RPMI8226 (cell line): ENCODE results near the gene DIS3L2.
"Not testable (repeated sequence)": the region's sequence is repeated elsewhere in the genome, so short reads cannot be mapped to it uniquely, and the experiment has no call there.

Experiments
- DNase-seq: peaks from one replicate; pipeline ENCODE4 v3.0.0-alpha.2; 2015

The DIS3L2 gene

DNA sequence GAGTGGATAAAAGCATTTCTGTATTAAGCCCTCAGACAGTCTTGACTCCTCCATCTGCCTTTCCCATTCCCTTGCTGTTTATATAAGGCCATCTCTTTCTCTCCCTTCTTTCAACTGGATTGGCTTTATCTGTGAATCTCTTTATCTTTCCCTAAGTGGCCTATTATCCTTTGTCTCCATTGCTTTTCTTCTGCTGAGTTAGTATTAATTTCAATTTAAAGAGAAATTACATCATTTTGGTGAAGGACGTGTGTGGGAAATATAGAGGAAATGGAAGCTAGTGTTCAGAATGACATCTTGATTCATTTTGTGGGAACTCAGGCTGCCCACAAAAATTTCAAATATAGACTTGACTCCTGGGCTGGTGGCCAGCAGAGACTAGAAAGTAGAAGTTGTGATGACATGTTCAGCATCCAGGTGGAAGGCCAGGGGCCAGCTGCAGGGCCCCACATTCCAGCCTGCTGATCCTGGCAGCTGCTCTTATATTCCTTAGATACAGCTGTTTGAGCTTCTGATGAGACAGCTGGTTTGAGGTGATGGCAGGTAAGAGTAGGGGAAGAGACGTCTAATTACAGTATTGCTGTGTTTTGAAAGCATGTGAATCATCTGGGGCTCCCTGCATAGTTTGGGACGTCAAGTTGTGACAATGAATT lies 52.3 kb downstream of the DIS3L2 start:
- peak; percentile 79 for DNase-seq

DNA sequence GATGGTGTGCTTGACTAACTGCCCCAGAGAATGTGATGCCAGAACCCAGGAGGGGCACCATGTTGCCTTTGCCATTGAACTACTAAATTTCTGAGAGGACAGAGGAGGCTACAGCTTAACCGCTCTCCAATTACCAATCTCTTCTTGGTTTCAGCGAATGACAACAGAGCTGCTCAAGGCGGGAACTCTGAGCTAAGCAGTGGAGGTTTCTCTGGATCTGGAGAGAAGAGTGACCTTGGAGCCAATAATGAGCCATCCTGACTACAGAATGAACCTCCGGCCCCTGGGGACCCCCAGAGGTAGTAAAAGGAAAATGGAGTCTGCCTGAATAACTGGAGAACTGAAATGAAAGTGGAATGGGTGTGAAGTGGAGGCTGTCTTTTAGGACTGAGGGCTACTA lies 53.2 kb downstream of the DIS3L2 start:
- no peak for DNase-seq

DNA sequence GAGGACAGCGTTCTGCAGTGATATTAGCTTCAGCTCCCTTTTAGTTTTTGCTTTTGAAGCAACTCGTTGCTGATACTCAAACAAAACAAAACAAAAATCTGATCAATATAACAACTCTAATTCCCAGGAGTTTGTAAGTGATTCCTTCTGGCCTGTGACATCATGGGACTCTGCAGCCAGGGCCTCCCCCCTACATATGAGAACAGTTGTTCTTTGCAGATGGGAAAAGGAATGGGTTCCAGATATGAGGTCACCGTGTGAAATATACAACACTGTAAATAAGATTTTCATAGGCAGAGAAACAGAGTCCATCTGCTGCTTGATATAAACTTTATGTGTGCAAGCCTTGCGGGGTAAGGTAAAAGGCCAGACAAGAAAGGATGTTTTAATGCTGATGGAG lies 56.7 kb downstream of the DIS3L2 start:
- DNase-seq = no peak

DNA sequence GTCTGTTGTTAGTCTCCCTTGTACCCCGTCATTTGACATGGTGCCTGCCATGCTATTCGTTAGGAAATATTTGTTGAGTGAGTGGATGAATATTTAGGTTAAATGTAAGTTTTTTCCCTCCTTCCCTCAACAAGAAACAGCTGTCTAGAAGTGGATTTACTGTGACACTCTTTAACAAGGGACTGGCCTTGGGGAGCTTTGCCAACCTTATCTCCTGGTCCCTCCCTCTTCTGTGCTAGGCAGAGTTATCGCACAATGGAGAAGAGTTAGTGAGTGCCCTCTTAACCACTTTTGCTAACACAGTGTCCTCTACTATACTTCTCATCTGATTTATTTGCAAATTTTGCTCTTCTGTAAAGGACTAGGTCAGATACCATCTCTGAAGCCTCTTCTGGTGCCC lies 61.2 kb downstream of the DIS3L2 start:
- no peak for DNase-seq

DNA sequence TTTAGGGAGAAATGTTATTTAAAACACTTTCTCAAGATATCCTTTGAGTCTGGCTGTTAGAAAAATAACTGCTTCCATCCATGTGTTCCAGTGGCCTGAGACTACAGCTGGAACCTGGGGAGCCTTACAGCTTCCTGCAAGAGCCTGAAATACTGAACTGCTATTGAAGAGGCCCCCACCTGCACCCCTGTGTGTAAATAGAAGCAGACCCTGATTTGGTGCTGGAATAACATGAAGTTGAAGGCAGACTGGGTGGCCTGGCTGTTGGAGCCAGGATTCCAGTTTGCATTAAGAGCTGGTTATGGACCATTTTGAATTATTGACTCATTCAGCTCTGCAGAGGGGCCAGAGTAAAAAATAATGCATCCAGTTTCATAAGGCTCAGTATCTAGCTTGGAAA lies 61.9 kb downstream of the DIS3L2 start:
- no peak for DNase-seq

DNA sequence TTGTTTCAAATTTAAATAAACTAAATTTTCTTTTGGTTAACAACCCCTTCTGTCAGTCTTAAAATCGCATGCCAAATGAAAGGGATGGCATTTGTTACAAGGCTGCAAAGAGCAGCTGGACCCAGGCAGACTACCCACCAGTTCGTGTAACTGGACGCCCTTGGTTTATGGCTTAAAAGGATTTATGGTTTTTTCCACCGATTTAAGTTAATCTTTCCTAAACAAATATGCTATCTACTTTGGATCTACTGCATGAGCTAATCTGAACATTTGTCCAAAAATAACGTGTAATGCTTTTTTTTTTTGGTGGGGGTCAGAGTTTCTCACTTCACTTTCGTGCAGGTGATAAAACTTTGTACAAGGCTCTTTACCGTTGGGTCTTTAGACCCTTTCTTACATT lies 62.9 kb downstream of the DIS3L2 start:
- no peak for DNase-seq

DNA sequence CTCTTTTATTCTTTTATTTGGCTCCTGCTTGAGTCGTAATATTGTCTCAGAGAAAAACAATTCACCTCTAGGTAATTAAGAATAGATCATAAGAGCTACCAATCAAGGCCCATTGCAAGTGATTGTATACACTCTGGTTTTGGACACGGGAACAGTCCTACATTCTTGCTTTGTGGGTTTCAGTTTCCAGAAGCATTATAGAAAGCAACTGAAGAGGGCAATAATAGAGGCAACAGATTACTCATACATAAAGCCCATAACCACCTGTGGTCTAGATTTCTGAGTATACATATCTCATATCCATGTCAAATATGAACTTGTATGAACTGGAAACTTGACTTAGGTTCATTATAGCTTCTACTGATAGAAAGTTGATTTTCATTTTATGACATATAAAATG lies 65.4 kb downstream of the DIS3L2 start:
- no peak for DNase-seq

DNA sequence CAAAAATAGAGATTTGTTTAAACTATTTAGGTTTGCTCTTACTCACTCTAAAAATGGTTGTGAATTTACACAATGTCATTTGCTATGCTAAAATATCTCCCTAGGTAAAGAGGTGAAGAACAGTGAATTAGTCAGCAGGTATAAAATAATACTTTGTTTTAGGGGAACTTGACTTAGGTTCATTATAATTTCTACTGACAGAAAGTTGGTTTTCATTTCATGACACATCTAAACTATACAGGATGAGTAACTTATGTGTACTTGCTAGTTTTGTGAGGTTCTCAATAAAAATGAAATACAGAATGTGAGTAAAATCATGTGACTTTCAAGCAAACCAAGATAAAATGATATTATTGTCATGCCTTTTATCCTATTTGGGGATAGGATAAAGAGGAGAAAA lies 66.0 kb downstream of the DIS3L2 start:
- DNase-seq = no peak

DNA sequence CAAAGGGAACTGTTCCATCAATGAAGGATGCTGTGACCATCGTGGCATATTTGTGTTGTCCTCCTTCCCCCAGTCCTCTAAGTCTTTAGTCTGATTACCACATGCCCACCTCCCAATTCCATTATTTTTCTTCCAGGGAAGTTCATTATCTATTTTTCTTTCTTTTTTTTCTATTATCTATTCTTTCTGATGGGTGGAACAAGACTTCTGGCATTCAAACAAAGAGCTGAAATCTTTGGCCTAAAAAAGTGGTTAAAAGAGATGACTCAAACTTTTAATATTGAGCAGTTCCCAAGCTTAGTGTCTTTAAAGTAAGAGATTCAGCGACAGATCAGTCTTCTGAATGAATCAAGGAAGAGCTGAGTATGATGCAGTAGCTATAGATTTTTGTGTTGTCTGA lies 66.6 kb downstream of the DIS3L2 start:
- DNase-seq = no peak

DNA sequence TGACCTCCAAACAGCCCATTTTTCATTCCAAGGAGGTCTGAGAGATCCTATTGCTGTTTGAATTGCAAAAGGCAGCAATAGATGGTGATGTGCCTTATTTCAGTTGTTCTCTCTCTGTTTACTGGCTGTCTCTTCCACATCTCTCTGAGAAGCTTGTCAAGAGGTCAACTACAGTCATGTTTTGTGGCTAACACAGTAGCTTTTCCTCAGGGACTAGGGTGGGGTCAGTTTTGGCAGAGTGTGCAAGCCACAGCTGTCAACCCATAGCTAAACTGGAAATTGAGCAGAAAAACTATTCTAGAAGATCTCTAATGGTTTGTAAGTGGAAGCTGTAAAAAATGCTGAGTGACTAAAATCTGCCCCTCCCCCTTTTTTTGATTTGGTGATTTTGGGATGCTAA lies 67.1 kb downstream of the DIS3L2 start:
- DNase-seq = no peak

DNA sequence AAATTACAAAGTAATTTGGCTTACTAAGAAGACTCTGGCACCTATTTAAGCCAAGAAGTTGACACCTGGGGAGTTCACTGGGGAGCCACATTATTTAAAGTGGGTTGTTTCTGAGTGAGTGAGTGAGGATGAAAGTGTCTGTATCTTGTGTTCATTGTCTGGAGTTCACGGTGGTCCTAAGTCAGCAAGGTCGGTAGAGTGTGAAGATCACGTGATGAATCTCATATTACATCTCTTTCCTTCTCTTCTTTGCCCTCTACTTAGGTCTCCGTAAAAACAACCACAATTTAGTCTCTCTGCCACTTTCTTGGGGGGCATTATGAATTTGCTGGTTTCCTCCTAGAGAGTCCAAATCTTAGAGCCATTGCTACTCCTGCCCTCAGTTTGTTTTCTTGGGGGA lies 67.8 kb downstream of the DIS3L2 start:
- no peak for DNase-seq

DNA sequence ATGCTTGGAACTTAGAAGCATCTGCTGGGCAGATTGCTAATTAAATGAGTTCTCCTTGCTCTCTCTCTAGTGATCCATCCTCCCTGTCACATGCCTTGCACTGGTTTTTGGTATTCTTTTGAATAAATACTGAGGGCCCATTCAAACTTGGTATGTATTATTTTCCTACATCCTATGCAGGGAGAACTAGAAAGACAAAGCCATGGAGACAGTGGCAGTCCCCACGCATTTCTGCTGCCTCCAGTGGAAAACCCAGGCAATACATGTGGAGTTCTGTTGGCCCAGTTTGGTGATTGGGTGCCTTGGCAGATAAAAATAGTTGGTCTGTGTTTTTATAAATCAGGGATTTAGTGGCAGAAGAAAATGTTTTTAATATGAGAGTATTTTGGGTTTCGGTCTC lies 68.7 kb downstream of the DIS3L2 start:
- no peak for DNase-seq

DNA sequence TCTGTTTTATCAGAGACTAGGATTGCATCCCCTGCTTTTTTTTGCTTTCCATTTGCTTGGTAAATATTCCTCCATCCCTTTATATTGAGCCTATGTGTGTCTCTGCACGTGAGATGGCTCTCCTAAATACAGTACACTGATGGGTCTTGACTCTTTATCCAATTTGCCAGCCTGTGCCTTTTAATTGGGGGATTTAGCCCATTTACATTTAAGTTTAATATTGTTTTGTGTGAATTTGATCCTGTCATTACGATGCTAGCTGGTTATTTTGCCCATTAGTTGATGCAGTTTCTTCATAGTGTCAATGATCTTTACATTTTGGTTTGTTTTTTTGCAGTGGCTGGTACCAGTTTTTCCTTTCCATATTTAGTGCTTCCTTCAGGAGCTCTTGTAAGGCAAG lies 73.8 kb downstream of the DIS3L2 start:
- not testable (repeated sequence) for DNase-seq

DNA sequence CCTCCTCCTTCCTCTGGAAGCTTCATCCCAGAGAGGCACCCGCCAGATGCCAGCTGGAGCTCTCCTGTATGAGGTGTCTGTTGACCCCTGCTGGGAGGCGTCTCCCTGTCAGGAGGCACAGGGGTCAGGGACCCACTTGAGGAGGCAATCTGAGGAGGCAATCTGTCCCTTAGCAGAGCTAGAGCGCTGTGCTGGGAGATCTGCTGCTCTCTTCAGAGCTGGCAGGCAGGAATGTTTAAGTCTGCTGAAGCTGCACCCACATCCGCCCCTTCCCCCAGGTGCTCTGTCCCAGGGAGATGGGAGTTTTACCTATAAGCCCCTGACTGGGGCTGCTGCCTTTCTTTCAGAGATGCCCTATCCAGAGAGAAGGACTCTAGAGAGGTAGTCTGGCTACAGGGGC lies 75.4 kb downstream of the DIS3L2 start:
- not testable (repeated sequence) for DNase-seq

DNA sequence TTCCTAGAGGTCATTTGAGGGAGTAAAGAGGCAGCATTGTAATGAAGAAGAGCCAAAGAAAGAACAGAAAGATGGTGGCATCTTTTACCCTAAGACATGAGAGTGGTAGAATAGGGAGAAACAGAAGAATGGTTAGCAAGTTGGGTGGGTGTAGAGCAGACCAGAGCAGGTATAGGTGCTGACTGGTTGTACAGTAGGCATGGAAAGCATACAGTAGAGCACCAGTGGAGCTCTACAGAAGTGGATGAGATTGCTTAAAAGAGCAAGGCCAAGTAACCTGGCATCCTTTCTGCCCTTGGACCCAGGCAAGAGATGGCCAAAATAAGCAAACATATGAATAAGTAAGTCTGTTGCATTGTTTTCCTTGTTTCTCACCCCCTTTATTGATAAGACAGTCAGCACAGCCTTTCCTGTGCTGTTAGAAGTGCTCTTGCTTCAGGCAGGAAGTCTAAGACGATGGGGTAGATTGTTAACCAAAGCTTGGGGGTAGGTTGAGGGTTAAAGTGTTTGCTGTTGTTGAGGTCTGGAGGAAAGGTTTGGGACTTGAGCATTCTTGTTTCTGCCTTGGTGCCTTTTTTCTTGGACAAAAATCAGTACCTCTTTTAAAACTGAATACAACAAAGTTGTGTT lies 76.9 kb downstream of the DIS3L2 start:
- DNase-seq = no peak

DNA sequence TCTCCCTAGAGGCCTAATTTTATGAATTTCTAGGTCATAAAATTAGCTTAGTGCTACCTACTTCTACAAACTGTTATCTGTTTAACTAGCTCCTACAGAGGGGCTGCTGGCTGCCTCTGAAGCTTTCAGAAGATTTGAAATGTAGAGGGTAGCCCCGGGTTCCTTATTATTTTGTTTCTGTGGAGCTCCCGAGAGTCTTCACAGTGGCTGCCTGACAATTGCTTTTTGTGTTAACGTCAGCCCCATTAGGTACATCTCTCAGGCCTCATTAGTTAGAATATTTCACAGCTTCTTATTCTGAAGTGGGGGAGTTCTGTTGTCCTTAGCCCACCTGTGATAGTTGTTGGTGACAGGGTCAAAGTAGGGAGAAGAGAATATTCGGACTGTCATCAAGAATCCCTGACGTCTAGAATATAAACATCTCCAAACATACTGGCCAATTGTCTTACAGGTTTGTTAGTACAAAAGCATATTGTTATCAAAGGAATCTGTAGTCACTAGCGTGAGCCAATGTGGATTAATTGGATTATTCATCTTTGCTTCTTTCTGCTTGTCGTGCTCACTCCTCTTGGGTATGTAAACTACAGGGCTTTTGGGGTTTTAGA lies 77.5 kb downstream of the DIS3L2 start:
- DNase-seq = no peak

DNA sequence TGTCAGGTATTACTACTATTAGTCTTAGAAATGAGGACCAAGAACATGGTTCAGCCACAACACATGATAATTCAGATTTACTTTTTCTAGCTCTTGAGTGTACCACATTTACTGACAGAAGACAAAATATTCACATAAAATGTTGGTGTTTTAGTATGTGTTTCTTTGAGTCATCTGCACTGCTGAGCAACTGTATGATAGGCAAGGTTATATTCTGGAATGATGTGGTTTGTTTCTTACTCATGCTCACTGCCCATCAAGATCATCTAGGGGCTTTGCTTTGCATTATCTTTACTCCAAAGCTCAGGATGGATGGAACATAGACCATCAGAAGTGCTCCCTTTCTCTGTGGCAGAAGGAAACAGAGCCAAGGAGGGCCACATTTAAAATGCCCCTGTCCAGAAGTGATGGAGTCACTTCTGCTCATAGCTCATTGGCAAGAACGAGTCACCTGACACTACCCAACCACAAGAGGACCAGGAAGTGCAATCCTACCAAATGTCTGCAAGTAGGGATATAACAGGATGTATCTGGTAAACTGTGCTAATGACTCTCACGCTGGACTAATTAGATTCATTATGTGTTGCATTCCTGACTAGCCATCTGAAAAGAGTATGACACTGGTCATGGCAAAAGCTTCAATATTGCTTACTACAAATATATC lies 81.5 kb downstream of the DIS3L2 start:
- DNase-seq = no peak

DNA sequence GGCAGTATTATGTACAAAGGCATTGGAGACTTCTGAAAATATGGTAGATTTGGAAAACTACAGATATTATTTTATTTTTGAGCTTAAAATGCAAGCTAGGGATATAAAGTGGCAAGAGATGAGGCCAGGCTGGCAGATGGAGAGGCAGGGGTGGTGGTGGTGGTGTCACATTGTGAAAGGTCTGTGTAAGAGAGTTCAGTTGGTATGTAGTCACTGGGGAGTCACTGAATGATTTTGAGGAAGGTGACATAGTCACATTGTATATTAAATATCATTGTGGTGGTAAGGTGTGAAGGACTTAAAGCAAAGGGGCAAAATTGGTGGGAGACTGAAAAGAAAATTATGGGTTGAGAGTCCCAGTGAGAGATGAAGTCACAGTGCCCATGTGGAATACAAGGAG lies 82.5 kb downstream of the DIS3L2 start:
- no peak for DNase-seq

DNA sequence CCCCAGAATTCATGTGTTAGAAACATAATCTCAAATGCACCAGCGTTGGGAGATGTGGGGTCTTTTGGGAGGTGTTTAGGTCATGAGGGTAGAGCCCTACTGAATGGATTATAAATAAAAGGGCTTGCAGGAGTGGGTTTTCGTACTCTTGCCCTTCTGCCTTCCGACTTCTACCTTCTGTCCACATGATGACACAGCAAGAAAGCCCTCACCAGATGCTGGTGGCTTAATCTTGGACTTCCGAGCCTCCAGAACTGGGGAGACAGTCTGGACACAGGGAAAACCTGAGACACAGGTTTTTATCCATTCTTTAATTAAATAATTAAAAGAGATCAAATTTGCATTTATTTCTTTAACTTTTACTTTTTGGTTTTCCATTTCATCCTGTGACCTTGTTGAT lies 87.8 kb downstream of the DIS3L2 start:
- DNase-seq = no peak

DNA sequence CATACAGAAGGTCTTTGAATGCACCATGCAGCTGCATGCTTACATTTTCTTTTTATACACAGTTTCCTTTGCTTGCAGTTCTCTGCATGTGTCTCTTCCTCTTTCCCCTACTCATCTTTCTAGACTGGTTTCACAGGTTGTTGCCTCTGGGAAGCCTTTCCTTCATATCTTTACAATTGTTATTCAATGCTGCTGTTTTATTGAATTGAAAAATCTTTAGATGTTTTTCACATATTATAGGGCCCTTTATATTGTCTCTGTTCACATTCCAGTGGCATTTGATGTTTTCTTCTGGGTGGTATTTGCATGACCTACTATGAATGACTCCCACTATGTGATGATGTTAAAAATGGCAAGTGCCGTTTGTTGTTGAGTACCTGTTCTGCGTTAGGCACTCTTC lies 91.1 kb downstream of the DIS3L2 start:
- DNase-seq = no peak

DNA sequence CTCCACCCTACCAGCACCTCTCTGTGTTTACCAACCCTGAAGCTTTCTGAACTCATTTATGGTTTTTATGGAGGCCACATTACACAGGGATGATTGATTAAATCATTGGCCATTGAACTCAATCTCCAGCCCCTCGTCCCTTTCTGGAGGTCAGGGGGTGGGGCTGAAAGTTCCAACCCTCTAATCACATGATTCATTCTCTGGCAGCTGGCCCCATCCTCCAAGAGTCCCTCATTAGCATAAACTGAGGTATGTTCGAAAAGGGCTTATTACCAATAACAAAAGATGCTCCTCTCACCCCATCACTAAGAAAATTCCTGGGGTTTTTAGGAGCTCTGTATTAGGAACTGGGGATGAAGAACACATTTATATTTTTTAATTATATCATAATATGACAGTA lies 92.3 kb downstream of the DIS3L2 start:
- no peak for DNase-seq

DNA sequence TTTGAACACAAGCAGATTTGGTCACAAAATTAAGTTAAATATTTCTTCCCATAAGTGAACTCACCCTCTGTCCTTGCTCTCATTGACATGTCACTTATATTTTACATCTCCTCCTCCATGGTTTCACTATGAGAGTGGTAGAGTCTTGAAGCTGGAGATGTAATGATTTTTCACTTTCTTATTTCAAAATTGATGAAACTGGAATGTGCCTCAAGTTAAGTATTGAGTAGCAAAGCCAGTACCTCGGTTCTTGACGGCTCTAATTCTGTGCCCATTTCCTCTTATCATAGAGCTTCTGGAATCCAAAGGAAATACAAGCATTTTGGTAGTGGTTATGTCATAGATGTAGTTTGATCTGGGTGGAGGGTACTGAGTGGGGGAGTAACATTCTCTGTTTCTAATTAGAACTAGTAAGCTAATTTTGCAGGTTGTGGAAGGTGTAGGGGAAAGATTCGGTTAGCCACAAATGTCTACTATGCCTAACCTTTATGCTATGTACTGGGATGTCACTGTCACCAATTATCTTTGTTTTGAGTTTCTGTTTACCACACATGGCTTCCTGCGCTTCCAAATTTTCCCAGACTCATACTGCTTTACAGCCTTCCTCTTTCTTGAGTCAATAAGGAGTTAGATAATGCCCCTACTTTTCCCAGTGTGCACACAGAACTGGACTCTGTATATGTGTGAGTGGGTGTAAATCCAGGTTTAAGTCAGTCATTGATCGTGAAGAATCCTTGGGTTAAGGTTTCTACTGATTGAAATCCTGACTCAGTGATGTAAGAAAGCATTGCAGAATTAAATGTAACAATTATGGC lies 96.8 kb downstream of the DIS3L2 start:
- no peak for DNase-seq

DNA sequence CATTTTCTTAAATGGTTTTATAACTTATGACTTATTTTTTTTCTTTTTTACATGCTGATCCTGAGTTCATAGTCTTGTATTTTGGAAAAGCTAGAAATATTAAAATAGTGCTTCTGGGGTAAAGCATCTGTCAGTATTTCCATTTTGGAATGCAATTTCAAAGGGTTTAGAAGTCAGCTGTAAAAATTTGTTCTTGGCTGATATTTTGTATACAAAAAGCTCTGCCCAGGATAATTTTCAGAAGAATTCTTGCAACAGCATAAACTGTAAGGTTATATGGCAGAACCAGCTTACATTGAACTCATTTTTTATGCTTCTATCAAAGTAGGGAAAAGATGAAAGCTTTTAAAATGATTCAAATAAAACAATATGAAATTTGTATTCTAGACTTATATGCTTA lies 97.4 kb downstream of the DIS3L2 start:
- DNase-seq = no peak
